Neural cell (in vitro differentiated cells): ENCODE data around the gene SAP30BP. TPM values are rescaled to one million over a fixed set of nuclear protein-coding genes. Genes with fewer than 3 reads are reported as not detected.

ENCODE experiments used
- H2AFZ ChIP-seq: fragments of 200-600, 300-800 bp; sonication (generic), shearing (Covaris generic); 2 replicates; pipeline ENCODE4 v1.6.0; 2014; ENCODE audit warnings: low read depth, mild to moderate bottlenecking, antibody characterized with exemption, low read length, moderate library complexity
- H3F3A ChIP-seq: fragments of 200-600 bp; shearing (Covaris generic); 2 replicates; pipeline ENCODE4 v1.6.1; 2016; ENCODE audit warnings: mild to moderate bottlenecking, moderate library complexity, mixed read lengths, antibody characterized with exemption, low read length; ENCODE audit not compliant: insufficient read depth, poor library complexity, severe bottlenecking
- H3K27ac ChIP-seq: fragments of 200-600, 300-800 bp; sonication (generic), shearing (Covaris generic); 2 replicates; pipeline ENCODE4 v1.5.1; 2014; ENCODE audit warnings: mild to moderate bottlenecking, low read length, moderate library complexity
- H3K27me3 ChIP-seq: fragments of 300-800, 200-600 bp; sonication (generic), shearing (Covaris generic); 2 replicates; pipeline ENCODE4 v1.6.0; 2014; ENCODE audit warnings: mild to moderate bottlenecking, low read depth, low read length, moderate library complexity; ENCODE audit not compliant: insufficient read depth
- H3K36me3 ChIP-seq: fragments of 300-800, 200-600 bp; sonication (generic), shearing (Covaris generic); 2 replicates; pipeline ENCODE4 v1.5.1; 2014; ENCODE audit warnings: mild to moderate bottlenecking, antibody characterized with exemption, low read length, moderate library complexity; ENCODE audit not compliant: insufficient read depth
- H3K4me2 ChIP-seq: fragments of 300-800, 200-600 bp; sonication (generic), shearing (Covaris generic); 2 replicates; pipeline ENCODE4 v1.6.0; 2014; ENCODE audit warnings: mild to moderate bottlenecking, low read length
- H3K4me3 ChIP-seq: fragments of 300-800, 200-600 bp; sonication (generic), shearing (Covaris generic); 2 replicates; pipeline ENCODE4 v1.5.1; 2014; ENCODE audit warnings: mild to moderate bottlenecking, low read length, moderate library complexity
- H3K79me2 ChIP-seq: fragments of 200-600 bp; shearing (Covaris generic); replicated peaks from 2 replicates; pipeline ENCODE4 v1.6.0; 2014; ENCODE audit warnings: mild to moderate bottlenecking, low read length, moderate library complexity; ENCODE audit not compliant: insufficient read depth
- H3K9ac ChIP-seq: fragments of 300-800, 200-600 bp; sonication (generic), shearing (Covaris generic); 2 replicates; pipeline ENCODE4 v1.6.1; 2016; ENCODE audit warnings: mild to moderate bottlenecking, low read length, mixed read lengths
- H3K9me2 ChIP-seq: fragments of 200-600 bp; shearing (Covaris generic); 2 replicates; pipeline ENCODE4 v1.6.1; 2016; ENCODE audit warnings: mild to moderate bottlenecking, low read length, mixed read lengths; ENCODE audit not compliant: insufficient read depth
- H3K9me3 ChIP-seq: fragments of 200-600, 300-800 bp; sonication (generic), shearing (Covaris generic); 2 replicates; pipeline ENCODE4 v1.6.1; 2016; ENCODE audit warnings: mild to moderate bottlenecking, mixed run types, low read length, moderate library complexity, mixed read lengths
- H4K20me1 ChIP-seq: fragments of 200-600 bp; shearing (Covaris generic); 2 replicates; pipeline ENCODE4 v1.6.1; 2016; ENCODE audit warnings: mild to moderate bottlenecking, mixed run types; ENCODE audit not compliant: insufficient read depth
- CTCF ChIP-seq: fragments of 450-650 bp; IDR thresholded peaks from 2 replicates; pipeline ENCODE4 v1.5.1; 2014; ENCODE audit warnings: antibody characterized with exemption, mild to moderate bottlenecking, moderate library complexity; ENCODE audit not compliant: poor library complexity, severe bottlenecking
- EP300 ChIP-seq: fragments of 450-650 bp; conservative IDR thresholded peaks from 2 replicates; pipeline ENCODE4 v1.6.1; 2014; ENCODE audit warnings: antibody characterized with exemption, mild to moderate bottlenecking, moderate library complexity; ENCODE audit not compliant: poor library complexity, severe bottlenecking
- EZH2 ChIP-seq: fragments of 200-600, 300-800 bp; shearing (Covaris generic), sonication (generic); IDR thresholded peaks from 2 replicates; pipeline ENCODE4 v1.6.1; 2014; ENCODE audit warnings: antibody characterized with exemption, low read length, borderline replicate concordance, mild to moderate bottlenecking; ENCODE audit not compliant: insufficient read depth, poor library complexity, severe bottlenecking
- MXI1 ChIP-seq: fragments of 450-650 bp; conservative IDR thresholded peaks from 2 replicates; pipeline ENCODE4 v1.6.1; 2014; ENCODE audit warnings: antibody characterized with exemption, mild to moderate bottlenecking; ENCODE audit not compliant: poor library complexity, severe bottlenecking
- POLR2AphosphoS5 ChIP-seq: IDR thresholded peaks from 2 replicates; pipeline ENCODE4 v1.6.1; 2012
- RAD21 ChIP-seq: fragments of 450-650 bp; conservative IDR thresholded peaks from 2 replicates; pipeline ENCODE4 v1.6.1; 2014; ENCODE audit warnings: antibody characterized with exemption, mild to moderate bottlenecking, moderate library complexity
- REST ChIP-seq: IDR thresholded peaks from 2 replicates; pipeline ENCODE4 v1.6.1; 2012; ENCODE audit warnings: borderline replicate concordance
- SMC3 ChIP-seq: fragments of 450-650 bp; conservative IDR thresholded peaks from 2 replicates; pipeline ENCODE4 v1.6.1; 2014; ENCODE audit warnings: antibody characterized with exemption, mild to moderate bottlenecking, moderate library complexity; ENCODE audit not compliant: poor library complexity
- TAF1 ChIP-seq: IDR thresholded peaks from 2 replicates; pipeline ENCODE4 v1.6.1; 2012; ENCODE audit warnings: low read depth
- polyA plus RNA-seq: library from polyadenylated mRNA; depleted of rRNA; stranded (reverse); fragments of >200 nt; gene quantifications from 2 replicates; pipeline ENCODE4 v1.2.3, GENCODE V29; 2014

The SAP30BP gene
- polyA plus RNA-seq, 1 donor from 2014 or later = 156 TPM

- Histone ChIP-seq H3K79me2 (no peaks in the 10 kb centered on the region), H3K4me2 (no peak overlapping the region), H4K20me1 (no peaks in the 10 kb centered on the region), H3K36me3 (peaks cover 3% of the 10 kb centered on the region), H3F3A (no peaks in the 10 kb centered on the region), H3K27ac (no peak overlapping the region), H3K4me3 (no peak overlapping the region), H3K9me2 (no peaks in the 10 kb centered on the region), H3K9ac (no peak overlapping the region), H2AFZ (no peak overlapping the region), H3K27me3 (no peaks in the 10 kb centered on the region), H3K9me3 (no peaks in the 10 kb centered on the region)
- TF ChIP-seq SMC3 (no peak), RAD21 (no peak), POLR2AphosphoS5 (no peak), EP300 (no peak), REST (no peak), CTCF (no peak), EZH2 (no peak)
These were observed 38.1 kb downstream of the SAP30BP start for GRCh38 chr17:75704963-75705875.

GRCh38 chr17:75706042-75706728 is 39.0 kb downstream of the SAP30BP start:
- Histone ChIP-seq H3K4me3 (no peak overlapping the region), H3K9me3 (no peaks in the 10 kb centered on the region), H3K27ac (no peak overlapping the region), H3K27me3 (no peaks in the 10 kb centered on the region), H2AFZ (no peak overlapping the region), H3F3A (no peaks in the 10 kb centered on the region), H3K36me3 (peaks cover under 1% of the 10 kb centered on the region), H3K79me2 (no peaks in the 10 kb centered on the region), H3K9ac (no peak overlapping the region), H3K4me2 (no peak overlapping the region), H4K20me1 (no peaks in the 10 kb centered on the region), H3K9me2 (no peaks in the 10 kb centered on the region)
- TF ChIP-seq RAD21 (no peak), EP300 (no peak), TAF1 (no peak), POLR2AphosphoS5 (no peak), CTCF (no peak), EZH2 (no peak), MXI1 (no peak), REST (no peak), SMC3 (no peak)
